HepG2 (cell line): ENCODE data around the gene MIPEP. TPM values are rescaled to one million over a fixed set of nuclear protein-coding genes. Genes with fewer than 3 reads are reported as not detected.

ENCODE experiments used
- ATAC-seq: fragments of 200-7000 bp; cut with Tn5 transposase; 3 replicates; pipeline ENCODE4 v1.9.1; 2020; ENCODE audit warnings: mild to moderate bottlenecking, moderate library complexity
- BruUV-seq: library from RNA; stranded (reverse); fragments of 400-500 nt; replicated peaks from 2 replicates; lab custom pipeline; 2021; lab: Mats Ljungman, UMichigan
- CTCF ChIA-PET: fragments of 300-600 bp; formaldehyde crosslinking; extraction: SDS; loops from one replicate; lab custom pipeline; 2021; ENCODE audit warnings: low total read pairs, inconsistent platforms, low intra/inter-chr PET ratio; lab: Yijun Ruan, JAX
- POLR2A ChIA-PET: fragments of 350-600 bp; sonication (Branson Sonifier 250); formaldehyde crosslinking; loops from one replicate; lab custom pipeline; 2020; ENCODE audit warnings: antibody characterized with exemption, inconsistent platforms; lab: Yijun Ruan, JAX
- DNase-seq: peaks from one replicate; pipeline ENCODE4 v3.0.0-alpha.2; 2015; ENCODE audit warnings: low spot score
- FAIRE-seq: peaks from 3 replicates; lab custom pipeline; 2011; peaks lifted over from hg19 to GRCh38; lab: Jason Lieb, UNC
- H2AFZ ChIP-seq: one replicate; pipeline ENCODE4 v1.6.1; 2011; ENCODE audit warnings: low read length, inconsistent platforms
- H3K27ac ChIP-seq: fragments of 300-600 bp; 3 replicates; pipeline ENCODE4 v1.8.0; 2011; ENCODE audit warnings: mixed run types, mild to moderate bottlenecking, mixed read lengths, low read length, inconsistent platforms; ENCODE audit not compliant: insufficient read depth; ENCODE audit errors: extremely low read length
- H3K27me3 ChIP-seq, 2 experiments: fragments of 200-600 bp in 1 of 2; 2 replicates in 1 of 2; 3 replicates in 1 of 2; pipeline versions ENCODE4 v1.6.0 to v1.8.0; 2011; ENCODE audit warnings: low read length in 2 of 2, mild to moderate bottlenecking in 2 of 2, moderate library complexity in 2 of 2, inconsistent platforms in 1 of 2; ENCODE audit not compliant: insufficient read depth in 2 of 2, control insufficient read depth in 1 of 2
- H3K36me3 ChIP-seq, 2 experiments: fragments of 200-600 bp in 1 of 2; replicated peaks in 1 of 2; 2 replicates in 1 of 2; 3 replicates in 1 of 2; pipeline versions ENCODE4 v1.5.1 to v1.8.0; 2011; ENCODE audit warnings: low read length in 2 of 2, inconsistent platforms in 1 of 2; ENCODE audit not compliant: insufficient read depth in 2 of 2, control insufficient read depth in 1 of 2
- H3K4me1 ChIP-seq: 2 replicates; pipeline ENCODE4 v1.5.1; 2012; ENCODE audit warnings: low read length, inconsistent platforms; ENCODE audit not compliant: insufficient read depth
- H3K4me2 ChIP-seq: 2 replicates; pipeline ENCODE4 v1.6.0; 2011; ENCODE audit warnings: low read depth, low read length, inconsistent platforms
- H3K4me3 ChIP-seq, 3 experiments: fragments of 200-600 bp in 1 of 3; sonication (generic), shearing (Covaris generic) in 1 of 3; replicated peaks in 1 of 3; 2 replicates each; pipeline ENCODE4 v1.5.1; 2011 to 2016; ENCODE audit warnings: low read length in 3 of 3, inconsistent platforms in 2 of 3, low read depth in 2 of 3, mild to moderate bottlenecking in 2 of 3, control low read depth in 1 of 3, mixed read lengths in 1 of 3; ENCODE audit not compliant: insufficient read depth in 1 of 3
- H3K79me2 ChIP-seq: one replicate; pipeline ENCODE4 v1.6.1; 2011; ENCODE audit warnings: low read length, inconsistent platforms; ENCODE audit not compliant: insufficient read depth
- H3K9ac ChIP-seq: 2 replicates; pipeline ENCODE4 v1.6.0; 2011; ENCODE audit warnings: mild to moderate bottlenecking, low read depth, low read length, inconsistent platforms; ENCODE audit not compliant: insufficient read depth
- H3K9me3 ChIP-seq: 2 replicates; pipeline ENCODE4 v1.5.1; 2012; ENCODE audit warnings: mild to moderate bottlenecking, low read length
- H4K20me1 ChIP-seq: 2 replicates; pipeline ENCODE4 v1.6.0; 2011; ENCODE audit warnings: inconsistent platforms, mild to moderate bottlenecking, low read length, moderate library complexity; ENCODE audit not compliant: insufficient read depth
- RBM39 ChIP-seq: fragments of 200-400 bp; formaldehyde crosslinking; IDR thresholded peaks from one replicate; pipeline ENCODE4 v1.6.1; 2018; ENCODE audit warnings: antibody characterized with exemption, mild to moderate bottlenecking, low read depth, low read length; ENCODE audit not compliant: poor library complexity, severe bottlenecking
- SIX4 ChIP-seq: sonication (generic); formaldehyde crosslinking; IDR thresholded peaks from 2 replicates; pipeline ENCODE4 v1.4.0; 2020; ENCODE audit warnings: missing genetic modification reagents
- YY1 ChIP-seq: IDR thresholded peaks from 2 replicates; pipeline ENCODE4 v1.6.1; 2011; ENCODE audit warnings: low read length, low read depth, moderate library complexity, mild to moderate bottlenecking; ENCODE audit not compliant: insufficient read depth, insufficient replicate concordance
- ZBTB10 ChIP-seq: sonication (generic); formaldehyde crosslinking; IDR thresholded peaks from 2 replicates; pipeline ENCODE4 v1.4.0; 2020; ENCODE audit warnings: missing genetic modification reagents, borderline replicate concordance
- ZNF275 ChIP-seq: sonication (generic); formaldehyde crosslinking; IDR thresholded peaks from 2 replicates; pipeline ENCODE4 v1.8.0; 2022; ENCODE audit warnings: missing genetic modification reagents, mild to moderate bottlenecking, inconsistent platforms, borderline replicate concordance
- ZNF687 ChIP-seq: sonication (generic); formaldehyde crosslinking; IDR thresholded peaks from 2 replicates; pipeline ENCODE4 v1.5.1; 2020; ENCODE audit warnings: mild to moderate bottlenecking, missing genetic modification reagents, moderate library complexity
- WGBS: methylation state at CpG from one replicate; pipeline ENCODE4 v1.1.6; 2017; ENCODE audit warnings: low lambda C conversion rate; 5-methylcytosine and 5-hydroxymethylcytosine counted together
- in situ Hi-C: cut with HindIII; loops from 2 replicates; pipeline ENCODE4 v1.10.0; 2017; ENCODE audit warnings: low pct_unique_long_range_greater_than_20kb; ENCODE audit not compliant: extremely low pct_ligation_motif_present
- intact Hi-C: fragments of 100-400 bp; cut with micrococcal nuclease; formaldehyde crosslinking; loops from one replicate; pipeline ENCODE4 v1.10.0; 2022; ENCODE audit not compliant: unreplicated experiment
- polyA plus RNA-seq, 8 experiments: library from polyadenylated mRNA; depleted of rRNA in 3 of 8; stranded (reverse) in 7 of 8; unstranded in 1 of 8; fragments of >200 nt; fragmentation: Illumina TruSeq in 4 of 8; extraction: Trizol in 4 of 8; gene quantifications; 2 replicates each; pipeline versions ENCODE4 v1.2.1 to v1.2.3, GENCODE V29; 2011 to 2016; ENCODE audit warnings: low read depth in 4 of 8, missing spikeins in 1 of 8, mixed read lengths in 1 of 8; ENCODE audit not compliant: insufficient read depth in 1 of 8
- total RNA-seq, 5 experiments: library from RNA; depleted of rRNA; stranded (reverse); fragments of >200 nt; fragmentation: Illumina TruSeq; extraction: Trizol; gene quantifications; 2 replicates each; pipeline ENCODE4 v1.2.3, GENCODE V29; 2016; ENCODE audit warnings: low read depth in 1 of 5

Gene MIPEP
- total and polyA plus RNA-seq, 2 of the 13 experiments (the other 11 are each of a cell fraction or from before 2014, with no cell fraction given) = 9.3 to 24.1 TPM

- in situ Hi-C loops = no loop called here
- 87% methylated on average over 4 of the region's 4 CpGs for WGBS
These were observed 117.2 kb downstream of the MIPEP start for GRCh38 chr13:23771956-23772355.

GRCh38 chr13:23771552-23771951, 117.6 kb downstream of the MIPEP start:
- Histone ChIP-seq H3K4me1 (no peaks in the 10 kb centered on the region), H3K27ac (no peak overlapping the region), H3K9me3 (no peaks in the 10 kb centered on the region), H3K79me2 (no peaks in the 10 kb centered on the region), H3K27me3 (no peaks in the 10 kb centered on the region), H3K9ac (no peak overlapping the region), H4K20me1 (no peaks in the 10 kb centered on the region), H2AFZ (no peak overlapping the region), H3K4me3 (no peak overlapping the region), H3K36me3 (no peaks in the 10 kb centered on the region), H3K4me2 (no peak overlapping the region)
- FAIRE-seq (no peak), DNase-seq (no peak), ATAC-seq (no peak)
- intact Hi-C loops (no loop called here), in situ Hi-C loops (no loop called here)
- ChIA-PET CTCF (no interaction called here), POLR2A (no interaction called here)
- no TSS peak for BruUV-seq
- WGBS = 83% methylated on average over 2 of the region's 2 CpGs
- TF ChIP-seq YY1 (no peak), RBM39 (no peak), ZNF687 (no peak), ZNF275 (CRISPR knock-in tag) (no peak), SIX4 (no peak)

More at GRCh38 chr13:23771956-23772355, 117.2 kb downstream of the MIPEP start:
- no peak for TF ChIP-seq ZBTB10 (CRISPR knock-in tag)
- H3K4me1 ChIP-seq = no peaks in the 10 kb centered on the region
- ATAC-seq = no peak
- no peak overlapping the region for H2AFZ ChIP-seq
- H3K36me3 ChIP-seq = no peaks in the 10 kb centered on the region
- H3K9ac ChIP-seq = no peak overlapping the region
- no peak for DNase-seq
- no TSS peak for BruUV-seq
- POLR2A ChIA-PET = no interaction called here
- no peaks in the 10 kb centered on the region for H3K79me2 ChIP-seq
- H3K4me3 ChIP-seq = no peak overlapping the region
- intact Hi-C loops = no loop called here
- H3K9me3 ChIP-seq = no peaks in the 10 kb centered on the region
- no peaks in the 10 kb centered on the region for H4K20me1 ChIP-seq
- H3K27me3 ChIP-seq = no peaks in the 10 kb centered on the region
- FAIRE-seq = no peak
- no peak overlapping the region for H3K27ac ChIP-seq
- CTCF ChIA-PET = no interaction called here
- H3K4me2 ChIP-seq = no peak overlapping the region
